ENCODE results near the gene SUCLG2.
A peak's percentile ranks its signal among the peaks of the same experiment; 100 is the strongest.

Gene SUCLG2

DNA sequence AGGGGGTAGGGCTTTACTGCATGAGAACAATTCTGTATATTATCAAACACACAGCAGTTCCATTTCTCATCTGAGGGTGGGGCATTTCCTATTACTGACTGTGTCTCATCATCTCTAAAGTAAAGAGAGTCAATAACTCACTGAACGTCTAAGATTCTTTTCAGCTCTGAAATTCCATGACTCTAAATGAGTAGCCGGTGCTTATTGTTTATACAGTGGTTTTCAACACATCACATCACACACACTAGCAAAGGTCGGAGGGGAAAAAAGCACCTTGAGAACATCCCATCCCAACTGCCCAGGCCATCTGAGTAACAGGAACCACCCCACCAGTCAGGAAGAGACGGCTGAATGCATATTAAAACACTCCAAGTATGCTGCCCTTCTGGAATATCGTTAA, 196.0 kb downstream of the SUCLG2 start:
- no peak for DNase-seq (ENCODE audit: low spot score)

- DNase-seq (ENCODE audit: low spot score): no peak
These were observed 200.8 kb downstream of the SUCLG2 start for GRCh38 chr3:67453628-67454027.

DNA sequence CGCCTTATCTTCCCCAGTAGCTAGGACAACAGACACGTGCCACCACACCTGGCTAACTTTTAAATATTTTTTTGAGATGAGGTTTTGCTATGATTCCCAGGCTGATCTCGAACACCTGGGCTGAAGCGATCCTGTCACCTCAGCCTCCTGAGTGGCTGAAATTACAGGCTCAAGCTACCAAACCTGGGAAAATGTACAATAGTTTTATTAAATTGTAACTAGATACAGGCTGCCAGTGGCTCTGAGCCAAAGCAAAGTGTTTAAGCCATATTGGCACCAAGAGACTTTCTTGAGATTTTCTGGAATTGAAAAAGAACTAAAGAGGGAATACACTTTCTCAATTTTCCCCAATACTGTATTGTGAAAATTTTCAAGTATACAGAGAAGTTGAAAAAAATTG, 204.3 kb downstream of the SUCLG2 start:
- no peak for DNase-seq (ENCODE audit: low spot score)

DNA sequence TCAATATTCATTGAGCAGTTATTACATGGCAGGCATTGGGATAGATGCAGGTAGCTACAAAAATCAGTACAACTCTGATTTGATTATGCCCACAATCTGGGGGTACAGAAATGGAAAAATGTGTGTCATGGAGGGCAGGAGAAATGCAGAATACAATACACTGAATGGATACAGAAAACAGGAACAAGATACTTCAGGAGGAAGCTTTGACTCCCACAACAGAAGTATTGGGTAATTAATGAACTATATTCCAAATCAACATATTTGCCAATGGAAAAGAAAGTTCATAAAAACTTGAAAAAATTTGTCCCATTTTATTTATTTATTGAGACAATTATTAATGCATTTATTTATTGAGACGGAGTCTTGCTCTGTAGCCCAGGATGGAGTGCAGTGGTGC, 207.0 kb downstream of the SUCLG2 start:
- DNase-seq (ENCODE audit: low spot score): no peak

- DNase-seq (ENCODE audit: low spot score): no peak
These were observed 216.6 kb downstream of the SUCLG2 start for GRCh38 chr3:67437789-67438188.

DNA sequence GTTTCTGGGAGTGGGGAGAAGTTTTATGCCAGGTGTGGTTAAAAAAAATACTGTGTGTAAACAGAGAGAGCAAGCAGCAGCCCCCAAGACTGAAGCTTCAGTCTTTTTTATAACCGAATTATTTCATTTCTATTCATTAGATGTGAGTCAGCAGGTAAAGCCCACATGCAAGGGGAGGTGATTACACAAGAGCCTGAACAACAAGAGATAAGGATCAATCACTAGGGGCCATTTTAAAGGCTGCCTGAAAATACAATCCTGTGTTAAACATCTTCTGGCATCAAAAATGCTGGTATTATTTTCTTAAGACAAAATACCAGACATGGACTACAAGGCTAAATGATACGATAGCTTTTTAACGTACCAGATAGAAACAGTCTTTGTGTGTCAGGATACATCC, 217.3 kb downstream of the SUCLG2 start:
- DNase-seq (ENCODE audit: low spot score): no peak

DNA sequence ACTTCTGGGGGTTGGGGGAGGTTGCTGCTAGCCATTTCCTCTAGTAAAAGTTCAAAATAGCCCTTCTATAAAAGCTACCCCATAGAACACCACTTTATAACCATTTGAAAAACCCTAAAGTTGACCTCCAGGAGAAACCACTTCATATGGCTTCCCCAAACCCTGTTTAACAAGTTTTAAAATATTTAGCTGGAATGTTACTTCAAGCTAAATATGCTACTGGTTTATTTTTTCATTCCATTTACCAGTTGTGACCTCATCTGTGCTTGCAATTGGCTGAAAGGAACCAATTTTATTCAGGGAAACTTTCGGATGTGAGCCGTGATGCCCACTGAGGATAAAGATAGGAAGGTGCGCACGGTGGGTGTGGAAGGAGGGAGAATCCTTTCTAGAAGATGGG, 221.3 kb downstream of the SUCLG2 start:
- DNase-seq (ENCODE audit: low spot score): no peak

GRCh38 chr3:67431887-67432286, 222.5 kb downstream of the SUCLG2 start:
- DNase-seq (ENCODE audit: low spot score): no peak

DNA sequence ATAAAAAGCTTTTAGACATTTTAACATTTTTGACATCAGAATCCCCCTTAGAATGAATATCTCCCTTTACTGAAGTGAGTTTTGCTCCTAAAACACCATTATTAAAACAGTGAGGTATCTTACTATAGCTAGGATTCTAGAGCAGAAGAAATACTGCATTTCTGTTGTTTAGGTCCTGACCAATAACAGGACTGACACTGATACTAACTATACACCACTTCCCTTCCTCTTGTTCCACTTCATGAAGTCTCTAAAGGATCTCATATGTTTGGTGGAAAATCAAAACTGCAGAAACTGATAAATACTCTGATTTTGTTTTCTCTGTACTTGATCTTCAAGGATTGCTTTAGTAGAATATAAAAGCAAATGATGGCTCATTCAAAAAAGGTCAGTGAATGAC, 230.7 kb downstream of the SUCLG2 start:
- DNase-seq (ENCODE audit: low spot score): no peak

DNA sequence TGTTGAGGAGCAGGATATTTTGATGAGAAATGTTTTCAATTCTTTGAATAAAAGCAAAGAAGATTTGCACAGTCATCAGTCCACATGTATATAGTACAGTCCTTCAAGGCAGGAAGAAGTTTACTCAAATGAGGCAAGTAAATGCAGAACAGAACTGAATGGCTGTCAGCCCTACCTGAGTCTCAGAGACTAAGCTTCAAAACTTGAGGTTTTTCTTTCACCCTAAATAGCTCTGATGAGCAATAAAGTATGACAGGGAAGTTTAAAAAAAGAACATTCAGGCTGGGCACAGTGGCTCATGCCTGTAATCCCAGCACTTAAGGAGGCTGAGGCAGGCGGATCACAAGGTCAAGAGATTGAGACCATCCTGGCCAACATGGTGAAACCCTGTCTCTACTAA, 232.5 kb downstream of the SUCLG2 start:
- no peak for DNase-seq (ENCODE audit: low spot score)

- DNase-seq (ENCODE audit: low spot score): no peak
These were observed 234.6 kb downstream of the SUCLG2 start for GRCh38 chr3:67419779-67420178.

DNA sequence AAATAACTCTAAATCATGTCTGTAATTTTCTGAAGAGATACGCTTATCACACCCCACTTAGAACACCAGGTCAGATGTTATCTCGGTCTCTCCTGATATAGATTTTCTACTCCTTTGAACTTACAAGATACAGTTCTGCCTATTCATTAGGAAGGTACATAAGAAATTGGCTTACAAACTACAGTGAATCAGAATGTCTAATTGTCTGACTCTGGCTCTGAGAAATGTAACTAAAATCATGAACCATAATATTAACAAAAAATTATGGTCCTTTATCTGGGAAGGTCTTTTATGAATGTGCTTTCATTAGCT, 235.2 kb downstream of the SUCLG2 start:
- DNase-seq (ENCODE audit: low spot score): no peak

GRCh38 chr3:67418426-67419217, 235.8 kb downstream of the SUCLG2 start:
- DNase-seq (ENCODE audit: low spot score): no peak

DNA sequence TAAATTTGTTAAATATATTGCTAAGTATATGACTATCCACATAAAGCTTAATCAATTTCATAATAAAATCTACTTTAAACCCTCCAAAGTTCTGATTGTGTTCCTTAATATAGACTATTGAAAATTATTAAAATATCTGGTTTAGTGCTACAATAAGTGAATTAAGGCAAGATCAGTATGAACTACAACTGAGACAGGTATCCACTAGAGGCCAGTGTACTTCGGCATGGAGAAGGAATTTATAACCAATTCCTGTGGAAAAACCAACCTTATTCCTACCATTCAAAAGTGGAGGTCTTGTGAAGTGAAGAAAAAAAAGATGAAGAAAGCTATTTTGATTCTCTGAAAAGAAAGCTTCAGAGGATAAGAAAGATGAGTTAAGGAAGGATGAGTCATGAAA, 237.7 kb downstream of the SUCLG2 start:
- DNase-seq (ENCODE audit: low spot score): no peak

DNA sequence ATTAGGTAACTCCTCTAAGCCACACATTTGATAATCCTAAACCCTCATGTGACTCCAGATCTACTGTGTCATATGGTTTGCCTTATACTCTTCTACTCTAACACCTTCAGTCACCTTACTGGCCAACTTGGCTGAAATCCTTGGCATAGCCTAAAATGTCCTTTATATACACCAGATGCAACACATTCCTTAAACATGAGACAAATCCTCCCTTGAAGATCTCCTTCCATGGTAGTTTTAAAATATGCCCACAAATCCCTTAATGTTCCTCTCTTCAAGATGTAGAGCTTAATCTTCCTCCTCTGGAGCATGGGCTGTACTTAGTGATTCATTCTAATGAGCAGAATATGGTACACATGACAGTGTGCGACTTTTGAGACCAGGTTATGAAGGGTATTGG, 238.9 kb downstream of the SUCLG2 start:
- no peak for DNase-seq (ENCODE audit: low spot score)

GRCh38 chr3:67414740-67415139, 239.7 kb downstream of the SUCLG2 start:
- no peak for DNase-seq (ENCODE audit: low spot score)

- no peak for DNase-seq (ENCODE audit: low spot score)
These were observed 249.2 kb downstream of the SUCLG2 start for GRCh38 chr3:67405193-67405592.

GRCh38 chr3:67402873-67403272, 251.5 kb downstream of the SUCLG2 start:
- no peak for DNase-seq (ENCODE audit: low spot score)

DNA sequence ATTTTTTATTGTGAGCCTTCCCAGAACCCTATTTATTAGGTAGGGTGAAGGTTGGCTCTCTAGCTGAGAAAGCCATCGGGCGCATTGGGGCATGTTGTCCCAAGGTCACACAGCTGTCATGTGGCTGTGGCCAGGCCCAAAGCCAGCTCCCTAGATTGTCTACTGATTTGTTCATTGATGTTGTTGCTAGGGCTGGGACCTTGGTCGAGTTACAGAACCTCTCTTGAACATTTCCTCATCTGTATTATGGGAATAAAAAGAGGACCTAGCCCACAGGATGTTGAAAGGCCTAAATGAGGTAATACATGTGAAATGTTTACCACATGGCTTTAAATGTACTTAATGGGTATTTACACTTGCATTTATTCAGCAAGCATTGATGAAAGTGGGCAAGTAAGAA, 252.5 kb downstream of the SUCLG2 start:
- DNase-seq (ENCODE audit: low spot score): no peak

DNA sequence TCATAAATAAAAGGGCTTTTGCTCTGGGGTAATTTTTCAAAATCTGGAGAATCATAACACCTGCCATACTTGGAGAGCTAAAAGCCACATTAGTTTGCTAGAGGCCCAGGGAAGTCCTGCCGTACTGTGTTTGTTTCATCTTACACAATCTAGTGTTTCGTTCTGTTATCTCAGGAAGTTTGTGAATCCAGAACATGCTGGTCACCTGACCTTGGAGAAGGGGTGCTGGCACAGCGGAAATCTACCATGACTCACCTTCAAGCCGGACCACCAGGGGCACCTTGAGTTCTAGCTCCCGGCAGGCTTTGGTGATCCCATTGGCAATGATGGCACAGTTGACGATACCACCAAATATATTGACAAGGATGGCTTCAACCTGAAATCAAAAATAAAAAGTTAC, 253.9 kb downstream of the SUCLG2 start:
- DNase-seq (ENCODE audit: low spot score): no peak

GRCh38 chr3:67389176-67389575, 265.2 kb downstream of the SUCLG2 start:
- DNase-seq (ENCODE audit: low spot score): no peak

GRCh38 chr3:67388738-67389137, 265.7 kb downstream of the SUCLG2 start:
- DNase-seq (ENCODE audit: low spot score): no peak

DNA sequence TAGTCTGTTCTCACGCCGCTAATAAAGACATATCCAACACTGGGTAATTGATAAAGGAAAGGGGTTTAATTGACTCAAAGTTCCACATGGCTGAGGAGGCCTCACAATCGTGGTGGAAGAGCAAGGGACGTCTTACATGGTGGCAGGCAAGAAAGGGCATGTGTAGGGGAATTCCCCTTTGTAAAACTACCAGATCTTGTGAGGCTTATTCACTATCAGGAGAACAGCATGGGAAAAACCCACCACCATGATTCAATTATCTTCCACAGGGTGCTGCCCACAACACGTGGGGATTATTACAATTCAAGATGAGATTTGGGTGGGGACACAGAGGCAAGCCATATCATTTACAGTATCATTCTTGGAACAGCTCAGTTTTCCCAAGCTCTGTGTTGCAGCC, 268.0 kb downstream of the SUCLG2 start:
- no peak for DNase-seq (ENCODE audit: low spot score)

DNA sequence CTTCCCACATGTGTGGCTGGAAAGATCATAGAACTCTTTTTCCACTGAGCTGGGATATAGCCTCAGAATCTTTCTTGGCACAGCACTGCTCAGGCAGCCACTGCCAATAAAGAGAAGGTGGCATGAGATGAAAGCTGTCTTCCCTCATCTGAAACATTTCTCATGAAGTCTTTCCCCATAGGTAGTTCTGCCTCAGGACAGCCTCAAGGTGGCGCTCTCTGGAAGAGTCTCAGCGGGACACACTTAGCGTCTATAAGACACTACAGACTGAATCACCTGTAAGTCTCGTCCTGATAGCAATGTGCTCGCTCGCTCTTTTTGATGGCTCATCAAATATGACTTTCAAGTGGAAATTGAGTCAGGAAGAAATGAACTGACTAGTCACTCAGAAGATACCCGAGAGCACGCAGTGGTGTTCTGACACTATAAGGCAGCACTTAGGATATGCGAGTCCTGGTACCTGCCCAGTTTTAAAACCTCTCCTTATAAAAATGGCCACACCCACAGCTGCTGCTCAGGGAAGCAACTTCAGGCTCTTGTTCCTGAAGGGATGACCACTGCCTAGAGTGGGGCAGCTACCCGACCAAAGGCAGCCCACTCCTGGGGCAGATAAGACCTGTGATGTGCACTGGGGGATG, 269.5 kb downstream of the SUCLG2 start:
- DNase-seq (ENCODE audit: low spot score): peak; percentile 47
